Embryonic facial prominence (tissue), 1 donor: Measurements from ENCODE around the gene COX19.
"Not testable (repeated sequence)": the region's sequence is repeated elsewhere in the genome, so short reads cannot be mapped to it uniquely, and the experiment has no call there.

Experiments used
- DNase-seq: peaks from one replicate; pipeline ENCODE4 v3.0.0-alpha.2; 2016; ENCODE audit errors: extremely low spot score

Gene COX19

DNA sequence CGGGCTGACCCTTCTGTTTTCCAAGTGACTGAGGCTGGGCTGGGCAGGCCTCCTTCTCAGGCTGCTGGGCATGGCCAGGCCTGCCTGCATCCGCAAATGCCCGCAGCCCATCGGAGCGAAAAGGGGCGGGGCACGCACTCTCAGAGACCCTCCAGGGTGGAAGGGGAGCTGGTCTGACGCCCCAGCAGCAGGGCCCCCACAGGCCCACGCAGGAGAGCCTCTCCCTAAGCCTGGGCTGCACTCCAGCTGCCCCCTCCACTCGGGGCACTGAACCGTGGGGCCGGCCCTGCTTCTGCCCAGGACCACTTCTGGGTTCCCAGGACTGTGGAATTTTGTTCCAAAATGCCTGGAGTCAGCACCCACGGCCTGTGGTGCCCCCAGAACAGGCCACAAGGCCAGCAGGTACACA is 30.2 kb downstream of the COX19 start:
- no peak for DNase-seq

DNA sequence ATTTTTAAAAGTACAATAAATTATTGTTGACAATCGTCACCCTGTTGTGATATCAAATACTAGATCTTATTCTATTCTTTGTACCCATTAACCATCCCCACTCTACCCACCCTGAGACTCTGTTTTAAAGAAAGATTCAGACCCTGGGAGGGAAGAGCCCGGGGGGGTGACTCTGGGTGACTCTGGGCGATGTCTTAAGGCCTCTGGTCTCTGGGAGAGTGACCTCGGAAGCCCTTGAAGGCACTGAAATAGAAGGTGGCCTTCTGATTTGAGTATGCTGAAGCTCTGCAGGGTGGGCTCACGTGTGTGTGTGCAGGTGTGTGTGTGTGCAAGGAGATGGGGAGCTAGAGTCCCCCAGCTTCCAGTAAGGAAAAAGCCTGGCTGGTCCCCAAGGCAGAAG is 30.6 kb downstream of the COX19 start:
- no peak for DNase-seq

DNA sequence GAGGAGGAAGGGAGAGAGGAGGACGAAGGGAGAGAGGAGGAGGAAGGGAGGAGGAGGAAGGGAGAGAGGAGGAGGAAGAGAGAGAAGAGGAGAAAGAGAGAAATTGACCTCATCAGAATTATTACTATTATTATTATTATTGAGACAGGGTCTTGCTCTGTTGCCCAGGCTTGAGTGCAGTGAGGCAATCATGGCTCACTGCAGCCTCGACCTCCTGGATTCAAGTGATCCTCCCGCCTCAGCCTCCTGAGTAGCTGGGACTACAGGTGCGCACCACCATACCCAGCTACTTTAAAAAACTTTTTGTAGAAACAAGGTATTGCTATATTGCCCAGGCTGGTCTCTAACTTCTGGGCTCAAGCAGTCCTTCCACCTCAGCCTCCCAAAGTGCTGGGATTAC is 31.6 kb downstream of the COX19 start:
- not testable (repeated sequence) for DNase-seq

DNA sequence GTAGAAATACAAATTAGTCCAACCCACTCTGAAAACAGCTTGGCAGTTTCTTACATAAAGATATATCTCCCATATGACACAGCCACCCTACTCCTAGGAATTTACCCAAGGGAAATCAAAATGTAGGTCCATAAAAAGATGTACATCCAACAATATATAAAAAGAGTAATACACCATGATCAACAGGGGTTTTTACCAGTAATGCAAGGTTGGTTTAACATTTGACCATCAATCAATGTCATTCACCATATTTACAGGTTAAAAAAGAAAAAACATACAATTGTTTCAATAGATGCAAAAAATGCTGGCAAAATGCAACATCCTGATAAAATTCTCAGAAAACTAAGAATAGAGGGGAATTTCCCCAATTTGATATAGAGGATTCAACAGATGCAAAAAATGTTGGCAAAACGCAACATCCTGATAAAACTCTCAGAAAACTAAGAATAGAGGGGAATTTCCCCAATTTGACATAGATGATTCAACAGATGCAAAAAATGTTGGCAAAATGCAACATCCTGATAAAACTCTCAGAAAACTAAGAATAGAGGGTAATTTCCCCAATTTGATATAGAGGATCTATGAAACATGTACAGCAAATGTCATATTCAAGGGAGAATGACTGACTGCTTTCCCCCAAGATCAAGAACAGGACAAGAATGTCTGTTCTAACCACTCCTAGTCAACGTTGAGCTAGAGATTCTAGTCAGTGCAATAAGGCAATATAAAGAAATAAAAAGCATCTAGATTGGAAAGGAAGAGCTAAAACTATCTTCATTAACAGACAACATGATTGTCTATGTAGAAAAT is 34.5 kb downstream of the COX19 start:
- no peak for DNase-seq

DNA sequence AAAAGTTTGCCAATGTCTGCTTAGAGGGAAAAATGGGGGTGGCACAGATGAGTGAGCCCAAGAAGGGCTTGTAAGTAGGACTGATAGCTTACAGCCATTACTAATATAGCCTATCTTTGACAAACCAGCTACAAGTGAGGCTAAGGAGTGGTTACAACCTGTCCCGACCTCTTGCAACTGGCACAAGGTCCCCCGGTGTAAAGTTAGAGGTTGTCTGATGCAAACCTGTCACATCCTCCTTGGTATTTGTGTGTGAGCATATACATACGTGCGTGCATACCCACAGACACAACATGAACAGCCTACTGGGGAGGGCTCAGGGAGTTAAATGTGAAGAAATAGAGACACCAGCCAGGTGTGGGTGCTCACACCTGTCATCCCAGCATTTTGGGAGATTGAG is 35.5 kb downstream of the COX19 start:
- DNase-seq = no peak

DNA sequence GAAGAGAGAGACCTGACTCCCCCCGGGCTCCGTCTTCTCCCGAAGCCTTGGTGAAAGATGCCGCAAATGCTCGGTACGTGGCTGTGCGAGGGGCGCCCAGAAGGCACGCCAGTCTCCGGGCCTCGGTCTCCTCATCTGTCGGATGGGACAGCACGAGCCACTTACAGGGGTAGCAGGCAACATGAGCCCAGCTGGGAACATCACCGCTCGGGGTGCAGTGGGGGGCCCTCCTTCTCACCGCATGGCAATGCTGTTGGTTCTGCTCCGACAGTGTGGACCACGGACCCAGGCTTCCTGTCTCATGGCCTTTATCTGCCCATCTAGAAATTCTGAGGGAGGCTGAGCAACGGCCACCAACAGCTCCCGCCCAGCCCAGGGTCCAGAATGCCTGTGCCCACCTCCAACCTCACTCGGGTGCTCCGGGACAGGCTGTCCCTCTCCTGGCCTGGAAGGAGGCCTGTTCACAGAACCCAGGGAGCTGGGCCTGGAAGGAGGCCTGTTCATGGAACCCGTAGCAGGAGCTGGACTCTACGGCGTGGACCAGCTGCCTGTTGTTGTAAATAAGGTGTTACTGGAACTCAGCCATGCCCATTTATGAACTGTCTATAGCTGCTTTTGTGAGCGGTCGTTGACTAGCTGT is 36.7 kb downstream of the COX19 start:
- DNase-seq = no peak

DNA sequence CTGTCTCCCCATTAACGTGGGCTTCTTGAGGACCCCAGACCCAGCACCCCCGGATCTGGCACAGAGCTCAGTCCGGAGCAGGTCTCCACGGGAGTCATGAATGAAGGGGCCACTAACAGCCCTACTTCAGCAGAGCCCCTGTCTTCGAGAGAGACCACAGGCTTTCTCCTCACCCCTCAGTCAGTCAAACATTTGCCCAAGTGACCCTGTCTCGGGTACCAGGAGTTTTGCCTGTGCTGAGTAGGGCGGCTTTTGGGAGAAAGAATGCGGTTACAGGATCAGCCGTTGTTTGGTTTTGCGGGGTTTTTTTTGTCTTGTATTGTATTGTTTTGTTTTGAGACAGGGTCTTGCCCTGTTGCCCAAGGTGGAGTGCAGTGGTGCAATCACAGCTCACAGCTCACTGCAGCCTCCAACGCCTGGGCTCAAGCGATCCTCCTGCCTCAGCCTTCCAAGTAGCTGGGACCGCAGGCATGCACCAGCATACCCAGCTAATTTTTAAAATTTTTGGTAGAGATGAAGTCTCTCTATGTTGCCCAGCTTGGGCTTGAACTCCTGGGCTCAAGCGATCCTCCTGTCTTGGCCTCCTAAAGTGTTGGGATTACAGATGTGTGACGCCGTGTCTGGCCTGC is 37.4 kb downstream of the COX19 start:
- DNase-seq = no peak

DNA sequence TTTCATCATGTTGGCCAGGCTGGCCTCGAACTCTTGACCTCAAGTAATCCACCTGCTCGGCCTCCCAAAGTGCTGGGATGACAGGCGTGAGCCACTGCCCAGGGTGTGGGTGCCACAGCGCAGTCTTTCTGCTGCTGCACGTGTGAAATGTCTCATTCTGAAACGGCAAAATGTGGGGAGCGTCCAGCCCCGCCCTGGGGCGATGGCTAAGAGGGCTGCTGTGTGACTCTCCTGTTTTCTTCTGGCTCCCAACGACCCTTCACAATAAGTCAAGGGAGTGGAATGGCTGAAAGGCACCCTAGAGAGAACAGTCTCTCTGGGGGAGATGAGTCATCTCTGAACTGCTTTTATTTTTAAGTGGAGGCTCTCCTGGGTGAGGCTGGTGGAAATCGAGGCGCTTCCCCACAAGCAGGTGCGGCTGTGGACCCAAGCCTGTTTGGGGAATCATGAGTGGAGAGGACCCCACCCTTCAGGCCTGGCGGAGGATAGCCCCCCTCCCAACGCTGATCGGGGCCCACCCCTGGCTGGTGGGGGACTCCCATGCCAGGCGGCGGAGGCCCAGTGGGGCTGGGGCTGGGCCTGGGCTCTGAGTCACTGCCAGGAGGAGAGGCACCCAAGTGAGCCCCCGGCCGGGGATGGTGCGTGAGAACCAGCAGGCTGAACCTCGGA is 38.8 kb downstream of the COX19 start:
- DNase-seq = no peak

DNA sequence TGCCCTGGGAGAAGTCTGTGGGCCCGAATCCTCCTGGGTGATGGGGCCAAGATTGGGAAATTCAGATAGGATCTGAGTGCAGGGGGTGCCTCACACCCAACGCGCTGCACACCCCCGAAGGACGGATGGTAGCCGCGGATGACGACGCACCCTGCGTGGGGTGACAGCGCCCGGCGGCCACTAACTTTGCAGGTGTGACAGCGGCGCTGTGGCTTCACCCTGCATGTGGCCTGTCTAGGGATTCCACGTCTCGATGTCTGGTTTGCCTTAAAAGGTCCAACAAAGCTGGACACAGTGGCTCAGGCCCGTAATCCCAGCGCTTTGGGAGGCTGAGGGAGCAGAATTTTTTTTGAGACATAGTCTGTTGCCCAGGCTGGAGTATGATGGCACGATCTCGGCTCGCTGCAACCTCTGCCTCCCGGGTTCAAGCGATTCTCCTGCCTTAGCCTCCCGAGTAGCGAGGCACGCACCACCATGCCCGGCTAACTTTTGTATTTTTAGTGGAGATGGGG is 39.4 kb downstream of the COX19 start:
- DNase-seq = no peak

DNA sequence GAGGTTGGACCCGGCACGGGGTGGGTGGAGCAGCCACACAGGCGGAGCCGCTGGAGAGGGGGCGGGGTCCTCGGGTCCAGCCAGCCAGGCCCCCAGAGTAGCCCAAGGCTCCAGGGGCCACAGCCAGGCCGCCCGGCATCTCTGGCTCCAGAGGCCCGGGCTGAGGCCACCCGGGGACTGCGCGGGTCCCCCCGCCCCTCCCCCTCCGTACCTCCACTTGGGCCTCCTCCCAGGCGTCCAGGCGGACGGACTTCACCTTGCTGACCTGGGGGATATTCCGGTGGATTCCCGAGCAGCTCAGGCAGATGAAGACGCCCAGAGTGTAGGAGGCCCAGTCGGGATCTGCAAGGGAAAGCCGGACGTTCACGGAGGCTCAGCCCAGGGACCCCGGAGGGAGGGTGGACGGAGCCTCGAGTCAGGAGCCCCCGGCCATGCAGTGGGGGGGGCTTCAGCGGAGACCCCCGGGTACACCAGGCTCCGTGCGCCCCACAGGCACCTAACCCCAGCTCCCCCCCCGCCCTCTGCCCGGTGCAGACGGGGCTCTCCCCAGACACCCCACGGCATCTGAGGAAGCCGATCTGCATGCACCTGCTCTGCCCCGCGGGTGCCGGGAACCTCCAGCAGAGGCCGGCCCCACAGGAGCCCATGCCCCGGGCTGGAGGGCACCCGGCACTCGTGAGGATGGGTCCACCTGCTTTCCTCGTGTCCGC is 40.0 kb downstream of the COX19 start:
- no peak for DNase-seq

DNA sequence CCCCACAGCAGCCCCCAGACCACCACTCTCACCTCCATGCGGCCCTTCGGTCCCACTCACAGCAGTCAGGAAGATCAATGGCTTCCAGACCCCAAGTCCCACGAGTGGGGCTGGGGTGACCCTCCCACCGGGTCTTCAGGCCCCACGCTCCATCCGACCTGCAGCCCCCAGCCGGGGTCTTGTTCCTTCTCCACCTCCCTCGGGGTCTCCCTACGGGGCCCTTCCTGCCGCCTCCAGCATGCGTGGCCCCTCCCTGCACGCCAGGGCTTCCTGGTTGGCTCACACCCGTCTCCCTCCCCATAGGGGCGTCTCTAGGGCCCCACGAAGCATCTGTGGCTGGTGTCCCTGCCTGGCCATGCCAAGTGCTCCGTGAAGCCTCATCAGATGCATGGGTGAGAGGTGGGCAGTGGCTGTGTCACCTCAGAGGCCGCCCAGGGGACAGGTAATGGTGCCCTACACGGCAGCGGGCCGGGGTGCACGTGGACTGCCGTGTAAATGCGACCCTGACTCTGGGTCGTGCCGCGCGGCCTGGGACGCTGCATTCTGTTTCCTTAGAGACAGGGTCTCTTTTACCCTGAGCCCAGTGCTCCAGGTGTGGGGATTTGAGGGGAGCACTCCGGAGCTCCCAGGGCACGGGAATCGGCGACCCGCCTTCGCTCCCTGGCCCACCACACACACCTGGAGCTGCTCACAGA is 40.7 kb downstream of the COX19 start:
- DNase-seq = no peak

DNA sequence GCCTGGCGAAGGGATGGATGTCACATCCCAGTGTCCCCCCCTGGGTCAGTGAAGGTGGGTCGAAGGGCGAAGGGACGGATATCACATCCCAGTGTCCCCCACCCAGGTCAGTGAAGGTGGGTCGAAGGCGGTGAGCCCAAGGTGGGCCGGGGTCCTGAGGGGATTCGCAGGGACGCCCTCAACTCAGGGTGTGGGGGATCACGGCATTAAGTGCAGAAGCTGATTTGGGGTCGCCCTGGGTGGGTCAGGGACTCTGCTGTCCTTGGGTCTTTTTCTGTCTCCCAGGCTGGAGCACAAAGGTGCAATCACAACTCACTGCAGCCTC is 42.7 kb downstream of the COX19 start:
- DNase-seq = no peak

DNA sequence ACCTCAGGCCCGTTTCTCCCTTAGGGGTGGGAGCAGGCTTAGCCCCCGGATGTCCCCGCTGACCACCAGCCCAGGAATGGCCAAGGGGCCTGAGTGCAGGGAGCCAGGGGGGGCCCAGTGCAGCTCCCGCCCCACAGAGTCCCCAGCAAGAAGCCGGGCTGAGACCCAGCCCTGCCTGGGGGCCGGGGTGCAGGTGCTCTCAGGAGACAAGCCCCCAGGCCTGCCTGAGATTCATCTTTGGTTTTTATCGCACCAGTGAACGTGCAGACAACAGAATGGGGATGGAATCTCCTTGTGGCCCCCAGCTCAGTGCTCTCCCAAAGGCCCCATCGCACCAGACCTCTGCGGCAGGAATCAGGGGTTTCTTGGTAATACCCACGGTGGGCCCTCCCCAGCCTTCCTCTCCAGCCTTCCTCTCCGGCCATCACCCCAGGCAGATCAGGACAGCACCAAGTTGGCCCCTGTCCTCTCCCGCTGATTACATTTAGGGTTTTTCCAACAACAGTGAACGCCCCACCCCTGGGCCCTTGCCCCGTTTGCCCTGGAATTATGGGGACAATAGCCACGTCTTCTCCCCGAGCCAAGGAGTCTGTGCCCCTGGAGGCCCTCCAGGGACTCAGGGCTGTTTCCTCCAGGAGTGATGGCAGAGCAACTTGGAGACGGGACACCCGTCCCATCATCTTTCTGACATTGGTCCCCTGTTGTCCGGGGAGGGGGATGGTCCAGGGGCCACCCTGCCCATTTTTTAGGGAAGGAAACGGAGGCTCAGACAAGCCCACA is 43.3 kb downstream of the COX19 start:
- no peak for DNase-seq

DNA sequence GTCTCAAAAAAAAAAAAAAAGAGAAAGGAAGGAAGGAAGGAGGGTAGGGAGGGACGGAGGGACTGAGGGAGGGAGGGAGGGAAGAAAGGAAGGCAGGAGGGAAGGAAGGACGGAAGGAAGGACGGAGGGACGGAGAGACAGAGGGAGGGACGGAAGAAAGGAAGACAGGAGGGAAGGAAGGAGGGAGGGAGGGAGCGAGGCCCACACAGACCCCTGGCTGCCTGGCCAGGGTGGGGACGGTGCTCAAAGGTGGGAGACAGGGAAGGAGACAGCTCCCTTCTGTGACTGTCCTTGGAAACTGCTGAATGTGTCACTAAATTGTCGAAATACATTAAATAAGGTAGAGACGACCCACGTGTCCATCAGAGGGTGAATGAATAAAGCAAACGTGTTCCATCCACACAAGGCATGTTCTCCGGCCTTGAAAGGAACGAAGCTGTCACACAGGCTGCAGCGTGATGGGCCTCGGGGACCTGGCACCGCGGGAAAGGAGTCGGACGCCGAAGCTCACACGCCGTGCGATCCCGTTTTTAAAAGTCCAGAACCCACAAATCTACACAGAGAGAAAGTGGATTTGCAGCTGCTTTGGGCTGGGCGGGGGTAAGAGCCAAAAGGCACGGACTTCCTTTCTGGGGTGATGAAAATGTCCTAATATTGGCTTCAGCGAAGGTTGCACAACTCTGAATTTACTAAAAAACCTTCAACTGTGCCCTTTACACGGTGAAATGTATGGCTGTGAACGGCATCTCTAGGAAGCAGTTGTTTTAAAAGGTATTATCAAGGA is 44.2 kb downstream of the COX19 start:
- no peak for DNase-seq

DNA sequence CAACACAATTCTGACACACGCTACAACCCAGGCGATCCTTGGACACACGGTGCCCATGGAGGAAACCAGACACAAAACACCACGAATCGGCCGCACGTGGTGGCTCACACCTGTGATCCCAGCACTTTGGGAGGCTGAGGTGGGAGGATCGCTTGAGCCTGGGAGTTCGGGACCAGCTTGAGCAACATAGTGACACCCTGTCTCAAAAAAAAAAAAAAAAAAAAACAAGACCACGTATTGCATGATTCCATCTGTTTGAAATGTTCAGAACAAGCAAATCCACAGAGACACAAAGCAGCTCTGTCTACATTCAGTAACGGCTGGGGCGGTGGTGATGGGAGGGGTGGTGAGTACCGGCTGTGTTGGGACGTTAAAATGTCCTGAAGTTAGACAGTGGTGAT is 46.0 kb downstream of the COX19 start:
- no peak for DNase-seq

DNA sequence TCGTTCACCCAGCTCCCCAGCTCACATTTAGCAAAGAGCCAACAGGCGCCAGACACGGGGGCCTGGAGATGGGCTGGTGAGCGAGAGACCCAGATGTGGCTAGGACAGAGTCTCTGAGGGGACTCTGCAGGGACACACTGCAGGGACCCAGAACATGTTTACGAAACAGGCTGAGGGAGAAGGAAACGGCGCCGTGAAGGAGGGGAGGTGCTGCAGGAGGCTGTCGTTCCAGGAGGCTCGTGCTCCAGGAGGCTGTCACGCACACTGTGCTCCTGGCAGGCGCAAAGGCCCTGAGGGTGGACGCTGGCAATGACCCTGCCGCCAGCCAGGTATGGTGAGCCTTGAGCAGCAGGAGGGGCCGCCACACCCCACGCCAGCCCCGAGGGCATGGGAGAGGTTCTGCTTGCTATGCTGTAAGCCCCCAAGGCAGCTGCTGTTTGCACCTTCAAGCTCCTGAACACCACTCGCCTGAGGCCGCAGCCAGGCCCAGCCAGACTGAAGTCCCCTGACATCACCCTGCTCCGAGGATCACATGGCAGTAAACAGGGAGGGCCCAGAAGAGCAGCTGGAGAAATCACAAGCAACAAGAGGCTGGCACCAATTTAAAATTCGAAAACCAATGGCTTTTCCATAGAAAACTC is 48.2 kb downstream of the COX19 start:
- no peak for DNase-seq

DNA sequence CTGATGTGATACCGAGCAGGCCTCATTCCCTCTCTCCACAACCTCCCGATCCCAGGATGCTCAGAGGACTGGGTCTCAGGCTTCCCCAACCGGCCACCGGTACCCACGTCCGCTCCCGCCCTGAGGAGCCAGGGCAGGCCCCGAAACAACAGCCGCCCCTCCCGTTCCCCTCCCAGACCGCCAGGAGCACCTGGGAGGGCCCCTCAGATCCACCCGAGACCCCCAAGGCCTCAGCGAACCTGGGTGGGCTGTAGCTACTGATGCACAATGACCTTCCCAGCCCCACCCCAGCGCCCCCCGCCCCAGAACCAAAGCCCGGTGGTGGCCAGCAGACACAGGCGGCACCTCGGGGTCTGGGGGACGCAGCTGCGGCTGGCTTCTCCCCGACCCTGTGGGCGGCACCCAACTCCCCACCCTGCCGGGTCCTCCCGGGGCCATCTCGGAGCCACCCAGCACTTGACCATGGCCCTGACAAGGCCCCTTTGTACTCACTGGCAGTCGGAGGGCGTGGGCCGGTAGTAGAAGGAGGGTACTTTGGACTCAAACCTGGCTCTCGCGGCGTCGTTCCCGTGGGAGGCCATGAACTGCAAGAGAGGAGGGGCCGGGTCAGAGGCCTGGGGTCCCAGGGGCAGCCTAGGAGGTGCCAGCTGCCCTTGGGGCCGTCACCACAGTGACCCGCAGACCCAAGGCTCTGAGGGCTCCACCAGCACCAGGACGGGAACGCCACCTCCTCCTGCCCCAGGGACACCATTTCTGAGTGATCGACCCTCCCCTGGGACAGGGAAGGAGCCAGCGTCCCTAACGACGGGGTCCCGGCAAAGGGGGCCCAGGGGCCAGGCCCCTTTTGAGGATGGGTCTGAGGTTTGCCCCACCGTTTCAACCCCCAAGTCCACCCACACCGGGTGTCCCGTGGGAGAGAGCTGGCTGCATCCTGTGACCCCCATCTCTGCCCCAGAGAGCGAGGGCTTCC is 49.0 kb downstream of the COX19 start:
- DNase-seq = no peak

DNA sequence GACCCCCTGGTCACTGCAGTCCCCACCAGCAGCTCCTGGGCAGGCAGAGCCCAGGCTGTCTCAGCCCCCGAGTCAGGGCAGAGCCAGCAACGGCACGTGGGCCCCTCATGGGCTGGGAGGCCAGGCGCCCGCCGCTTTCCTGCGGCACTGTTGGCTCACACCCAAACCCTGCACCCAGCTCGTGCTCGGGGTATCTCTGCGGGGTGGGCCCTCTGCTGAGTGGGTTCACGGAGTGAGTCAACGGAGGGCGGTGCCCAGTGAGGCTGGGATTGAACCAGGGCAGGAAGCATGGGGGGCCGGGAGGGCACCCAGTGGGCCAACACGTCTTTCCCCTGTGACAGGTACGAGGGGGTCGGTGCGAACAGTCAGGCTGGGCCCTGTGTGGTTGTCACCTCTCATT is 49.7 kb downstream of the COX19 start:
- no peak for DNase-seq
